D721Med (cell line): Measurements from ENCODE around the gene CREB3L2.

Source experiments
- DNase-seq: peaks from one replicate; pipeline ENCODE4 v3.0.0; 2011; ENCODE audit warnings: low spot score; ENCODE audit not compliant: insufficient read length
- FAIRE-seq: peaks from 2 replicates; lab custom pipeline; 2011; peaks lifted over from hg19 to GRCh38; lab: Jason Lieb, UNC
- TF ChIP-seq, protein P1 (sequence below): IDR thresholded peaks from 2 replicates; pipeline ENCODE4 v1.5.1; 2012; ENCODE audit warnings: mild to moderate bottlenecking, control low read depth; ENCODE audit not compliant: insufficient read depth; ENCODE audit errors: missing control alignments

CREB3L2 gene

DNA sequence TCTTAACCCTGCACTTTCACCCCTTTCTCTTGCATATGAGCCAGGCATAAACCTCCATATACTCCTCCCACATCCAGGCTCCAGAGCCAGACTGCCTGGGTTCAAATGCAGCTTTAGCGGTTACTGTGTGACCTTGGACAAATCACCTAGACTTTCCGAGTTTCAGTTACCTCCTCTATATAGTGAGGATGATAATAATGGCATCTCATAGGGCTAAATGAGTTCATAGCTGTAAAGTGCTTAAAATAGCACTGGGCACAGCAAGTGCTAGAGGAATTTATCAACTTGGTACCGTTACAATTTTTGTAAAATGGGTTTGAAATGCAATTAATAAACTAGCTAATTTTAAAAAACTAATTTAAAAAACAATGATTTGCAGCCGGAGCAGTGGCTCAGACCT, 101.7 kb downstream of the CREB3L2 start:
- TF ChIP-seq, protein P1, sequence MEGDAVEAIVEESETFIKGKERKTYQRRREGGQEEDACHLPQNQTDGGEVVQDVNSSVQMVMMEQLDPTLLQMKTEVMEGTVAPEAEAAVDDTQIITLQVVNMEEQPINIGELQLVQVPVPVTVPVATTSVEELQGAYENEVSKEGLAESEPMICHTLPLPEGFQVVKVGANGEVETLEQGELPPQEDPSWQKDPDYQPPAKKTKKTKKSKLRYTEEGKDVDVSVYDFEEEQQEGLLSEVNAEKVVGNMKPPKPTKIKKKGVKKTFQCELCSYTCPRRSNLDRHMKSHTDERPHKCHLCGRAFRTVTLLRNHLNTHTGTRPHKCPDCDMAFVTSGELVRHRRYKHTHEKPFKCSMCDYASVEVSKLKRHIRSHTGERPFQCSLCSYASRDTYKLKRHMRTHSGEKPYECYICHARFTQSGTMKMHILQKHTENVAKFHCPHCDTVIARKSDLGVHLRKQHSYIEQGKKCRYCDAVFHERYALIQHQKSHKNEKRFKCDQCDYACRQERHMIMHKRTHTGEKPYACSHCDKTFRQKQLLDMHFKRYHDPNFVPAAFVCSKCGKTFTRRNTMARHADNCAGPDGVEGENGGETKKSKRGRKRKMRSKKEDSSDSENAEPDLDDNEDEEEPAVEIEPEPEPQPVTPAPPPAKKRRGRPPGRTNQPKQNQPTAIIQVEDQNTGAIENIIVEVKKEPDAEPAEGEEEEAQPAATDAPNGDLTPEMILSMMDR: no peak
- FAIRE-seq: no peak
- DNase-seq: no peak

DNA sequence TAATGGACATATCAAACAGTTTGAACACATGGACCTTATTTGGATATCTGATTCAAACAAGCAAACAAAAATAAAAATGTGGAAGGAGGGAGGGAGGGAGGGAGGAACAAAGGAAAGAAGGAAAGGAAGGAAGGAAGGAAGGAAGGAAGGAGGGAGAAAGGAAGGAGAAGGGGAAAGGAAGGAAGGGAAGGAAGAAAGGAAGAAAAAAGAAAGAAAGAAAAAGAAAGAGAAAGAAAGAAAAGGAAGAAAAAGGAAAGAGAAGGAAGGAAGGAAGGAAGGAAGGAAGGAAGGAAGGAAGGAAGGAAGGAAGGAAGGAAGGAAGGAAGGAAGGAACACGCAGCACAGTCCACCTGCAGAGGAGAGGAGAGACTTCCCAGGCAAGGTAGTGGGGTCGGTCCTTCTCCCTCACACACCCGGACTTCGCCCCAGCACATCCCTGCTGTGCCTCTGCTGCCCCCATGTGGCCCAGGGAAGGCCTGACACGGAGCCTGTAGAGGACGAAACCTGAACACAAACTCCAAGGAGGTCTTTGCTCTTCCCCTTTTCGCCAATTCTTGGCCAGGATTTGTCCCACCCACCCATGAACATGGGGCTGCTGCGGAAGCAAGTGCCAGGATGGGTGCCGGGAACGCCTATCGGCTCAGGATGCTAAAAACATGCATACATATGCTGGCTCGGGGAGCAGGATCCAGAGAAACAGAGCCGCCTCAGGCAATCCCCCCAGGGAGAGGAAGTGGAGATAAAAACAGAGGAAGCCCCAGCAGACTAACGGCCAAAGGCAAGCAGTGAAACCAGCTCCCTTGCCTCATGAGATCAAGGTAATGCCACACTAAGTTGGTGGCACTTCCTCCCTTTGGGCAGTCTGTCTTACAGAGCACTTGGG, 102.8 kb downstream of the CREB3L2 start:
- FAIRE-seq (no peak), DNase-seq (no peak)
- TF ChIP-seq, protein P1: peak; percentile 97

DNA sequence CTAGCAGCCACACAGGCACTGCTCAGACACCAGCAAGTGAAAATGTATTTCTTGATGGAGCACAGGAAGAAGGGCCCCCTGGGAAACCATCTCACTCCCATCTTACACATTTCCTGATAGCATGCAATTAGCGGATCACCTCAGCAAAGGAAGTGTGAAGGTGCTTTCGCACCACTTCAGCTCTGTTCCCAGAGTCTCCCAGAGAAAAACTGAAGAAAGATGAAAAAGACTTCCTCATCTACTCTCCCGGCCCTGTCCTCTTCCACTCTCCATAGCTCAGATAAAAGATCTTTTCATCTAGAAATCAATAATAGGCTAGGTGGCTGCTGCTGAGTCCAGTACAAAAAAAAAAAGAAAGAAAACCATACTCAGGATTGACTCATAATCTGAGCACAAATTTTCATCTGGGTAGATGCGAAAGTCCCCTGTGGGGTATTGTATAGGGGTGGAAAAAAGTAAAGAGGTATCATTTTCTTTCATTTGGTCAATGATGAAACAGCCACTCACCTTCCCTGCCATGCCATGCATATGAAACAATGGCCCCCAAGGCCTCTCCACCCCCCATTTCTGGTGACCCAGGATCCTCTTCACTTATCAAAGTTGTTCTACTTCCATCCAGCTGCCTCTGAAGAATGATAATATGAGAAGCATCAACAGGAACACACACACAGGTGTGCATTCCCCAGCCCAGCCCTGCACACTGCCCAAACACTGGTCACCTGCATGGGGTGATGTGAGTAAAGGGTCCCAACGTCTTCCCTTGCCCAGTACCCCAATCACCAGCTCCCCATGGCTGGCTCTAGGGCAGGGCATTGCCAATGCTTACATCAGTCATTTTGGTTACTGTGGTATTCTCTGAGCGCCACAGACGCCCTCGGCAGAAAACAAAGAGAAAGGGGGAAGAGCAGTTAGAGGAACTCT, 106.3 kb downstream of the CREB3L2 start:
- no peak for DNase-seq
- TF ChIP-seq, protein P1: no peak
- FAIRE-seq: no peak

DNA sequence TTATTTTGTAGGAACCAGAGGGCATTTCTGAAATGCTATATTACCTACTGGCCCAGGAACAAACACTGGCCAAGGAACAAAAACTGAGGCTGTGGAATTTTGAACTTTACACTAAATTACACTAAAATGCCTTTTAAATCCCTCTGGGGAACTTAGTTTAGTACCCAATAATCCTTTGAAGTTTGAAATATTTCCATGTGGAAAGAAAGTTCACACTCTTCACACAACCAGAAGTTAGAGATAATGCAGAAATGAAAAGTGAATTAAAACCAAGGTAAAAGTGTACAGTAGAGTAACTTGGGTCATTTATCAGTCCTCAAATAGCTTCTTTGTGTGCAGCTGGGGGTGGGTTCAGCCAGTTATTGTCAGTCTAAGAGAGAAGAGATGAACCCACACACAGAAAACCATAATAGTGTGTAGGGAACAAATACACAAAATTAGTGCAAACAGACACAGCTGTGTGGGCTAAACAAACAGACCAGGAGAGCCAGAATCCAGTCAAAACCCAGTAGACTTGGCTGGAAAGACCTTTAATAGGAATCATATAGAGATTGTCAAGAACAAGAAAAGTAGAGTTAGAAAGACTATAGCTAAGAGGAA, 108.6 kb downstream of the CREB3L2 start:
- DNase-seq: no peak
- no peak for FAIRE-seq
- TF ChIP-seq, protein P1: no peak

DNA sequence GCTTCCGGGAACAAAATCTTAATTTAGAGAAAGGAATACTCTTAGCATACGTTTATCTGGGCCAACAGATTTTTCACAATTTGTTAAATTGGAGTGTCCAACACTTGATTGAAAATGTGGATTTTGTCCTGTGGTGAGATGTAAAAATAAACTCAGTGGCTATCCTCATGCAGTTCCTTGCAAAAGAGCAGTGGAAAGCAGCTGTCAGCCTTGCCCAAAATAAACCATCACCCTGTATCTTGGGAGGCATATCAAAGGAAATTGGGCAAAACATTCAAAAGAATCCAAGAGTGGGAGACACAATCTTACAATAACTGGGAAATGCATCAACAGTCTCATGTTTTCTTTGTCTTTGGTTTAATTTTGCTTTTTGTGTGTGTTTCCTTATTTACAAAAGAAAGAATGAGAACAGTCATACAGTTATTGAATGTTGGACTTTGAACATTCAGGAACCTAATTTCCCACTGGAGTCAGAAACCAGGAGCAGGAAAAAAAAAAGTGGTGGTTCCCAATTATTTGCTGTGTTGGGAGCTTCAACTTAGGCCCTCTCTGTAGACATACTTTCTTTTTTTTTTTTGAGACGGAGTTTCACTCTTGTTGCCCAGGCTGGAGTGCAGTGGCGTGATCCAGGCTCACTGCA, 110.8 kb downstream of the CREB3L2 start:
- FAIRE-seq (no peak), DNase-seq (no peak)
- TF ChIP-seq, protein P1: no peak

DNA sequence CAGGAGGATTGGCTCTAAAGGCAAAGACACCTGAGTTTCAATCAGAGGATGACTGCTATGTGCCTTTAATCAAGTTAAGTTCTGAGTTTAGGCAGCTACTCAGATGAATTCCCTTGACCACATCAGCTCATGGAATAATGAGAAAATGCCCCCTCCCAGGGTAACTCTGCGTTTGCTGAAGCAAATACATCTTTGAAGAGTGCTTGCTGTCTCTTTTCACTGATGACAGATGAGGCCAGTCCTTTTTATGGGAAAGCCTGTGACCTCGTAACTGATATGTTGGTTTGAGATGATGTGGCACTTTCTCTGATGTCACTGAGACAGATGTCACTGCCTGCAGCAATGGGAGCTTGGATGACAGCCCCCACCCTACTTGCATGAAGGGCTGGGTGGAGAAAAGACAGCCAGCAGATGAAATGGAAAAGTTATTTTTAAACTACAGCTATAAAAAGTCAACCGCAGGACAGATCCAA, 111.4 kb downstream of the CREB3L2 start:
- no peak for DNase-seq
- TF ChIP-seq, protein P1: no peak
- no peak for FAIRE-seq
